Neural progenitor cell (in vitro differentiated cells): Measurements from ENCODE around the gene AP3B2. TPM values are rescaled to one million over a fixed set of nuclear protein-coding genes. Genes with fewer than 3 reads are reported as not detected.

Experiments used
- DNase-seq: peaks from one replicate; pipeline ENCODE4 v3.0.0-alpha.2; 2016; ENCODE audit warnings: low spot score
- H2AFZ ChIP-seq: fragments of 200-600 bp; sonication (generic); replicated peaks from 2 replicates; pipeline ENCODE4 v1.6.1; 2016; ENCODE audit warnings: antibody characterized with exemption
- H3F3A ChIP-seq: fragments of 200-600 bp; sonication (generic); 2 replicates; pipeline ENCODE4 v1.6.1; 2016; ENCODE audit warnings: antibody characterized with exemption, low read depth
- H3K27ac ChIP-seq: fragments of 200-600 bp; sonication (generic); 2 replicates; pipeline ENCODE4 v1.5.1; 2016; ENCODE audit warnings: mild to moderate bottlenecking
- H3K27me3 ChIP-seq: fragments of 200-600 bp; sonication (generic); 2 replicates; pipeline ENCODE4 v1.6.1; 2016; ENCODE audit warnings: mild to moderate bottlenecking, moderate library complexity
- H3K36me3 ChIP-seq: fragments of 200-600 bp; sonication (generic); 2 replicates; pipeline ENCODE4 v1.5.1; 2016
- H3K4me1 ChIP-seq: fragments of 200-600 bp; sonication (generic); 2 replicates; pipeline ENCODE4 v1.6.1; 2016; ENCODE audit warnings: mixed run types
- H3K4me2 ChIP-seq: fragments of 200-600 bp; sonication (generic); 2 replicates; pipeline ENCODE4 v1.6.1; 2016
- H3K4me3 ChIP-seq: fragments of 200-600 bp; sonication (generic); 2 replicates; pipeline ENCODE4 v1.5.1; 2016
- H3K79me2 ChIP-seq: fragments of 200-600 bp; sonication (generic); 2 replicates; pipeline ENCODE4 v1.6.1; 2016; ENCODE audit warnings: low read depth
- H3K9ac ChIP-seq: fragments of 200-600 bp; sonication (generic); 2 replicates; pipeline ENCODE4 v1.6.1; 2016
- H3K9me3 ChIP-seq: fragments of 200-600 bp; sonication (generic); 2 replicates; pipeline ENCODE4 v1.5.1; 2016; ENCODE audit warnings: low read depth
- H4K20me1 ChIP-seq: fragments of 200-600 bp; sonication (generic); 2 replicates; pipeline ENCODE4 v1.6.1; 2016; ENCODE audit warnings: low read depth
- H3K27ac Mint-ChIP-seq: 3 replicates; pipeline ENCODE4 v1.8.0; 2021; ENCODE audit warnings: mixed read lengths
- H3K27me3 Mint-ChIP-seq: 2 replicates; pipeline ENCODE4 v1.8.0; 2022; ENCODE audit warnings: low read depth, mild to moderate bottlenecking, inconsistent platforms, moderate library complexity, mixed read lengths; ENCODE audit not compliant: insufficient read depth
- H3K36me3 Mint-ChIP-seq: 3 replicates; pipeline ENCODE4 v1.8.0; 2021; ENCODE audit warnings: mixed read lengths
- H3K4me1 Mint-ChIP-seq: 3 replicates; pipeline ENCODE4 v1.8.0; 2021; ENCODE audit warnings: mixed read lengths
- H3K4me3 Mint-ChIP-seq: 3 replicates; pipeline ENCODE4 v1.8.0; 2021; ENCODE audit warnings: mild to moderate bottlenecking, moderate library complexity, mixed read lengths
- H3K9me3 Mint-ChIP-seq: 3 replicates; pipeline ENCODE4 v1.8.0; 2020; ENCODE audit warnings: mixed read lengths
- CTCF ChIP-seq: fragments of 200-600 bp; sonication (generic); IDR thresholded peaks from 2 replicates; pipeline ENCODE4 v1.5.1; 2017; ENCODE audit warnings: antibody characterized with exemption, mild to moderate bottlenecking
- EZH2 ChIP-seq: fragments of 200-600 bp; sonication (generic); IDR thresholded peaks from 2 replicates; pipeline ENCODE4 v1.6.1; 2017; ENCODE audit warnings: antibody characterized with exemption, mild to moderate bottlenecking, moderate library complexity
- EZH2phosphoT487 ChIP-seq: fragments of 200-600 bp; sonication (generic); IDR thresholded peaks from 2 replicates; pipeline ENCODE4 v1.6.1; 2017; ENCODE audit warnings: antibody characterized with exemption
- total RNA-seq: library from RNA; depleted of rRNA; stranded (reverse); fragments of >200 nt; gene quantifications from 2 replicates; pipeline ENCODE4 v1.2.3, GENCODE V29; 2015; ENCODE audit warnings: low replicate concordance

The AP3B2 gene
- total RNA-seq, 1 donor from 2014 or later = 0.97 TPM

GRCh38 chr15:82624008-82624407, 85.7 kb downstream of the AP3B2 start:
- Histone ChIP-seq H4K20me1 (no peaks in the 10 kb centered on the region), H2AFZ (no peak overlapping the region), H3K4me3 (no peak overlapping the region), H3K4me2 (no peak overlapping the region), H3K79me2 (no peaks in the 10 kb centered on the region), H3K9ac (no peak overlapping the region), H3K27me3 (no peaks in the 10 kb centered on the region), H3K4me1 (no peaks in the 10 kb centered on the region), H3K27ac (no peak overlapping the region), H3K36me3 (no peaks in the 10 kb centered on the region), H3K9me3 (no peaks in the 10 kb centered on the region), H3F3A (no peaks in the 10 kb centered on the region)
- no peak for DNase-seq
- Mint-ChIP-seq H3K4me3 (no peak overlapping the region), H3K9me3 (no peaks in the 10 kb centered on the region), H3K4me1 (no peaks in the 10 kb centered on the region), H3K36me3 (no peaks in the 10 kb centered on the region), H3K27me3 (no peaks in the 10 kb centered on the region), H3K27ac (no peak overlapping the region)
- TF ChIP-seq CTCF (no peak), EZH2phosphoT487 (no peak), EZH2 (no peak)

GRCh38 chr15:82621970-82622369, 87.7 kb downstream of the AP3B2 start:
- H3K79me2 ChIP-seq = no peaks in the 10 kb centered on the region
- H3K9ac ChIP-seq = no peak overlapping the region
- TF ChIP-seq EZH2phosphoT487 (no peak), CTCF (peak; percentile 37), EZH2 (no peak)
- H3K4me2 ChIP-seq = no peak overlapping the region
- Mint-ChIP-seq H3K9me3 (no peaks in the 10 kb centered on the region), H3K4me1 (no peaks in the 10 kb centered on the region), H3K4me3 (no peak overlapping the region), H3K36me3 (no peaks in the 10 kb centered on the region), H3K27me3 (no peaks in the 10 kb centered on the region), H3K27ac (no peak overlapping the region)
- H3F3A ChIP-seq = no peaks in the 10 kb centered on the region
- no peaks in the 10 kb centered on the region for H3K27me3 ChIP-seq
- H3K27ac ChIP-seq = no peak overlapping the region
- peak; percentile 11 for DNase-seq
- no peak overlapping the region for H3K4me3 ChIP-seq
- H2AFZ ChIP-seq = no peak overlapping the region
- no peaks in the 10 kb centered on the region for H4K20me1 ChIP-seq
- no peaks in the 10 kb centered on the region for H3K4me1 ChIP-seq
- no peaks in the 10 kb centered on the region for H3K36me3 ChIP-seq
- H3K9me3 ChIP-seq = no peaks in the 10 kb centered on the region

GRCh38 chr15:82613747-82614146, 95.9 kb downstream of the AP3B2 start:
- TF ChIP-seq CTCF (no peak), EZH2phosphoT487 (no peak), EZH2 (no peak)
- H3K4me2 ChIP-seq = no peak overlapping the region
- no peaks in the 10 kb centered on the region for H3K79me2 ChIP-seq
- H3K36me3 ChIP-seq = no peaks in the 10 kb centered on the region
- H3K27ac Mint-ChIP-seq = no peak overlapping the region
- H3F3A ChIP-seq = no peaks in the 10 kb centered on the region
- H3K9me3 Mint-ChIP-seq = no peaks in the 10 kb centered on the region
- H3K9me3 ChIP-seq = no peaks in the 10 kb centered on the region
- H3K4me3 ChIP-seq = no peak overlapping the region
- no peaks in the 10 kb centered on the region for H3K4me1 ChIP-seq
- DNase-seq = no peak
- H3K36me3 Mint-ChIP-seq = no peaks in the 10 kb centered on the region
- no peak overlapping the region for H2AFZ ChIP-seq
- no peaks in the 10 kb centered on the region for H4K20me1 ChIP-seq
- no peak overlapping the region for H3K27ac ChIP-seq
- H3K9ac ChIP-seq = no peak overlapping the region
- H3K27me3 ChIP-seq = peaks cover 13% of the 10 kb centered on the region
- H3K27me3 Mint-ChIP-seq = peaks cover 4% of the 10 kb centered on the region
- H3K4me3 Mint-ChIP-seq = no peak overlapping the region
- no peaks in the 10 kb centered on the region for H3K4me1 Mint-ChIP-seq
